LNCAP (cell line): ENCODE measurements around the gene GRID1.

Source experiments
- CTCF ChIP-seq: fragments of 450-650 bp; IDR thresholded peaks from 2 replicates; pipeline ENCODE4 v1.5.1; 2017; ENCODE audit warnings: mild to moderate bottlenecking

The GRID1 gene

GRCh38 chr10:86350897-86351296 lies 15.7 kb downstream of the GRID1 start:
- TF ChIP-seq CTCF, result no peak

DNA sequence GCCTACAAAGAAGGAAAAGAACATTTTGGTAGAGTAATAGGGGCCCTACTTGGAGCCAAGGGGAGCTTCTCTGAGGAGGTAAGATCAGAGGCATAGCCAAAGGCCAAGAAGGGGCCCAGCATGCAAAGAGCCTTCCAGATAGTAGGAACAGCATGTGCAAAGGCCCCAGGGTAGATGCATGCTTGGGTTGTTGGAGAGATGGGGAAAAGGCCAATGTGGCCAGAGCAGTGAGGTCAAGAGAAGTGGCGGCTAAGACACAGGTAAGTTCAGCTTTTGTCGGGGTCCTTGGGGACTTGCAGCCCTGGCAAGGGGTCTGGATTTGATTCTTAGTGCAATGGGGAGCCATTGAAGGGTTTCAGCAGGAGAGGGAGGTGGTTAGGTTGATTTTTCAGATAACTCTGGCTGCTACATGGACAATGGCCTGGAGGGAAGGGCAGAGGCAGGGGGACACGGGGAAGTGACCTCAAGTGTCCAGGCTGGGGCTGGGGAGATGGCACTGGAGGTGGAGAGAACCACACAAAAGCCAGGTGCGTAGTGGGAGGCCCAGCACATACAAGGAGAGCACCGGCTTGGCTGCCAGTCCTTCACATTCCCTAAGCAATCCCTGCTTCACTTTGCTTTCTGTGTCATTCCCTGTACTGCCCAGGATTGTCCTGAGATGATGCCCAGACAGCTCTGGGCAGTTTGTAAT lies 16.5 kb downstream of the GRID1 start:
- no peak for TF ChIP-seq CTCF

- TF ChIP-seq CTCF, result no peak
Measured at GRCh38 chr10:86349474-86349873, 17.1 kb downstream of the GRID1 start.

GRCh38 chr10:86348321-86349210 lies 18.0 kb downstream of the GRID1 start:
- TF ChIP-seq CTCF, result no peak

DNA sequence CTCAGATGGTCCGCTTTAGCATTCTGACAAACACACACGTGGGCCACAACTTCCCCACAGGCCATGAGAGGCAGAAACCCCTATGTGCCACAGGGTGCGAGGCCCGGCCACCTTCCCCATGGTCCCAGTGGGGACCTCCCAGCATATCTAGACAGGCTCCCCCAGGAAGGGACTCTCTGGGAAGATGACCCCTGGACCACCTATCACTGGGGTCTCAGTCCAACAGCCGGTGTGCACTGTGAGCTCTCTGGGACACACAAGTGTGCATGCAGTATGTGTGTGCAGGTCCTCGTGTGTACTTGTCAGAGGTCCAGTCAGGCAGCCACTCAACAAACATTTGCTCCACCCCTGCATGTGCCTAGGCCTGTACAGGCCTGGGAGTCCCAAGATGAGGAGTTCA lies 18.7 kb downstream of the GRID1 start:
- no peak for TF ChIP-seq CTCF

- TF ChIP-seq CTCF, result no peak
Measured at GRCh38 chr10:86346799-86347665, 19.6 kb downstream of the GRID1 start.
